Parathyroid adenoma (tissue), 2 donors: Measurements from ENCODE around the gene IL3.
"Not testable (repeated sequence)": the region's sequence is repeated elsewhere in the genome, so short reads cannot be mapped to it uniquely, and the experiment has no call there.

Source experiments
- H2AFZ ChIP-seq: fragments of 300-600 bp; sonication (generic); one replicate; pipeline ENCODE4 v1.7.0; 2017; ENCODE audit warnings: antibody characterized with exemption, mild to moderate bottlenecking
- H3K27ac ChIP-seq: fragments of 300-600 bp; sonication (generic); one replicate; pipeline ENCODE4 v1.7.0; 2017
- H3K27me3 ChIP-seq: fragments of 300-600 bp; sonication (generic); one replicate; pipeline ENCODE4 v1.7.0; 2017; ENCODE audit warnings: low read length; ENCODE audit not compliant: control insufficient read depth, insufficient read depth
- H3K36me3 ChIP-seq: fragments of 300-600 bp; sonication (generic); one replicate; pipeline ENCODE4 v1.7.0; 2017; ENCODE audit warnings: low read length; ENCODE audit not compliant: control insufficient read depth, insufficient read depth
- H3K4me1 ChIP-seq: fragments of 300-600 bp; sonication (generic); one replicate; pipeline ENCODE4 v1.7.0; 2017; ENCODE audit warnings: control low read depth
- H3K4me2 ChIP-seq: fragments of 300-600 bp; sonication (generic); one replicate; pipeline ENCODE4 v1.7.0; 2017; ENCODE audit warnings: low read length
- H3K4me3 ChIP-seq: fragments of 300-600 bp; sonication (generic); one replicate; pipeline ENCODE4 v1.7.0; 2017; ENCODE audit warnings: low read depth, low read length
- H3K79me2 ChIP-seq: fragments of 300-600 bp; sonication (generic); one replicate; pipeline ENCODE4 v1.7.0; 2017; ENCODE audit warnings: control low read depth
- H3K9ac ChIP-seq: fragments of 300-600 bp; sonication (generic); one replicate; pipeline ENCODE4 v1.7.0; 2017; ENCODE audit warnings: mild to moderate bottlenecking
- H3K9me3 ChIP-seq: fragments of 300-600 bp; sonication (generic); one replicate; pipeline ENCODE4 v1.7.0; 2017; ENCODE audit warnings: low read length; ENCODE audit not compliant: control insufficient read depth
- CTCF ChIP-seq: fragments of 300-600 bp; sonication (generic); IDR thresholded peaks from one replicate; pipeline ENCODE4 v1.7.0; 2017; ENCODE audit warnings: antibody characterized with exemption, mild to moderate bottlenecking
- donor health status: primary hyperparathyroidism.

The IL3 gene

GRCh38 chr5:132104556-132104955, 44.1 kb downstream of the IL3 start:
- Histone ChIP-seq H3K27ac (no peak overlapping the region), H3K4me2 (no peak overlapping the region), H3K36me3 (no peaks in the 10 kb centered on the region), H3K4me3 (no peak overlapping the region), H3K4me1 (no peaks in the 10 kb centered on the region), H2AFZ (no peak overlapping the region), H3K9me3 (no peaks in the 10 kb centered on the region), H3K9ac (no peak overlapping the region), H3K79me2 (no peaks in the 10 kb centered on the region), H3K27me3 (no peaks in the 10 kb centered on the region)
- TF ChIP-seq CTCF = no peak

- H3K4me3 ChIP-seq = no peak overlapping the region
- no peaks in the 10 kb centered on the region for H3K79me2 ChIP-seq
- H3K27ac ChIP-seq = no peak overlapping the region
- H3K36me3 ChIP-seq = no peaks in the 10 kb centered on the region
- H3K27me3 ChIP-seq = no peaks in the 10 kb centered on the region
- no peak for TF ChIP-seq CTCF
- no peaks in the 10 kb centered on the region for H3K9me3 ChIP-seq
- H3K9ac ChIP-seq = no peak overlapping the region
- H2AFZ ChIP-seq = no peak overlapping the region
- H3K4me2 ChIP-seq = no peak overlapping the region
- no peaks in the 10 kb centered on the region for H3K4me1 ChIP-seq
Measured at GRCh38 chr5:132105688-132106087, 45.2 kb downstream of the IL3 start.

GRCh38 chr5:132108495-132108894, 48.0 kb downstream of the IL3 start:
- H3K4me2 ChIP-seq, H3K36me3 ChIP-seq, H3K27ac ChIP-seq, H3K79me2 ChIP-seq, H3K27me3 ChIP-seq, H3K4me1 ChIP-seq, H2AFZ ChIP-seq, H3K9me3 ChIP-seq, H3K4me3 ChIP-seq, H3K9ac ChIP-seq: not testable (repeated sequence)

- not testable (repeated sequence) for H3K27me3 ChIP-seq, H3K9me3 ChIP-seq, H3K79me2 ChIP-seq, H3K36me3 ChIP-seq, H3K4me2 ChIP-seq, H2AFZ ChIP-seq, H3K4me3 ChIP-seq, H3K27ac ChIP-seq, H3K9ac ChIP-seq, H3K4me1 ChIP-seq
Measured at GRCh38 chr5:132108957-132109356, 48.5 kb downstream of the IL3 start.

- no peaks in the 10 kb centered on the region for H3K9me3 ChIP-seq
- H3K4me3 ChIP-seq = no peak overlapping the region
- no peak overlapping the region for H3K9ac ChIP-seq
- TF ChIP-seq CTCF = no peak
- H3K27me3 ChIP-seq = no peaks in the 10 kb centered on the region
- H3K27ac ChIP-seq = no peak overlapping the region
- no peak overlapping the region for H3K4me2 ChIP-seq
- H2AFZ ChIP-seq = no peak overlapping the region
- no peaks in the 10 kb centered on the region for H3K36me3 ChIP-seq
- H3K79me2 ChIP-seq = no peaks in the 10 kb centered on the region
- H3K4me1 ChIP-seq = no peaks in the 10 kb centered on the region
Measured at GRCh38 chr5:132109494-132110053, 49.1 kb downstream of the IL3 start.

GRCh38 chr5:132110195-132110594, 49.7 kb downstream of the IL3 start:
- no peaks in the 10 kb centered on the region for H3K9me3 ChIP-seq
- H3K36me3 ChIP-seq = no peaks in the 10 kb centered on the region
- no peaks in the 10 kb centered on the region for H3K79me2 ChIP-seq
- H3K4me3 ChIP-seq = no peak overlapping the region
- no peaks in the 10 kb centered on the region for H3K4me1 ChIP-seq
- TF ChIP-seq CTCF = no peak
- no peak overlapping the region for H3K4me2 ChIP-seq
- no peak overlapping the region for H3K27ac ChIP-seq
- no peak overlapping the region for H3K9ac ChIP-seq
- H2AFZ ChIP-seq = no peak overlapping the region
- H3K27me3 ChIP-seq = no peaks in the 10 kb centered on the region
